NCI-H748 (cell line): ENCODE results near the gene MRPL10.
A peak's percentile ranks its signal among the peaks of the same experiment; 100 is the strongest.

ENCODE experiments used
- DNase-seq: peaks from one replicate; lab custom pipeline; 2025; ENCODE audit not compliant: unreplicated experiment; lab: John Stamatoyannopoulos, UW

The MRPL10 gene

DNA sequence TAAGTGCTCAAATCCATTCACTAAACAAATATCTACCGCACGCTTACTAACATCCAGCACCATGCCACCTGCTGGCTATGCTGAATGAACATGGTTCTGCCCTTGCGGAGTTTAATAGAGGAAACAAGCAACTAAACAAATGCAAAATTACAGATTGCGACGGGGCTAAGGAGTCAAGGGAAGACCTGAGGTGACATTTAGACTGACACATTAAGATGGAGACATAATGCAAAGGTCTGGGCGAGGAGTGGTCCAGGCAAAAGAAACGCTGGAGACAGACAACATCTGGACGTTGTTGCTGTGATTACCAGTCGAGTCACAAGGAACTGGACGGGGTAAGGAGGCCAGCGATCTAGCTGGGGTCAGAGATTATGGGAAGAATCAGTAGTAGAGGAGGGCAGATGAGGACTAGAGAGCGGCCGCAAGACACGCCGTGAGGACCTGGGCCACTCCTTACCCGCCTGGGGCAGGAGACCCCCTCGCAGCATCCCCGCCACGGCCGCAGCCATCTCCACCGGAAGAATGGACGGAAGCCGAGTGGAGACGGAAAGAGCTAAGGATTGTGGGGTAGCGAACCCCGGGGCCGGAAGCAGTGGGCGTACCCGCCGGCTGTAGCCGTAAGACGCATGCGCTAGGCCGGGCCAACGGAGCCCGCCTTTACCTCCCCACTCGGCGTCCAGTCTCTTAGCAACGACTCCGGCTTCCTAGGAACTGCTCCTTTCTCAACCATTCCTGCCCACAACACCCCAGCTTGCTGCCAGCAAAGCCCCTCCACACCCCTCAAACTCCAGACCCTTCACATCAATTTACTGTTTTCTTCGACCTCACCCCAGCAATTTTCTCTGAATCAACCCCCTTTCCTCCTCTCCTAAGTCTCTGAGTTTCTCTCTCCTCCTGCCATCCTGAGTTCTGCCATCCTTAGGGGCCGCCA is at the start of gene MRPL10, which contains the start of gene LRRC46:
TSS of gene MRPL10 (minus strand) at position 539 of the 931 bp plus-strand sequence. CDS start at position 509, 30 bp downstream.
TSS of gene LRRC46 (plus strand) at position 668 of the 931 bp plus-strand sequence. CDS start 320 bp downstream, outside the sequence.
- DNase-seq: peak; percentile 95

GRCh38 chr17:47879776-47880454 is 48.6 kb upstream of the MRPL10 start:
- no peak for DNase-seq

DNA sequence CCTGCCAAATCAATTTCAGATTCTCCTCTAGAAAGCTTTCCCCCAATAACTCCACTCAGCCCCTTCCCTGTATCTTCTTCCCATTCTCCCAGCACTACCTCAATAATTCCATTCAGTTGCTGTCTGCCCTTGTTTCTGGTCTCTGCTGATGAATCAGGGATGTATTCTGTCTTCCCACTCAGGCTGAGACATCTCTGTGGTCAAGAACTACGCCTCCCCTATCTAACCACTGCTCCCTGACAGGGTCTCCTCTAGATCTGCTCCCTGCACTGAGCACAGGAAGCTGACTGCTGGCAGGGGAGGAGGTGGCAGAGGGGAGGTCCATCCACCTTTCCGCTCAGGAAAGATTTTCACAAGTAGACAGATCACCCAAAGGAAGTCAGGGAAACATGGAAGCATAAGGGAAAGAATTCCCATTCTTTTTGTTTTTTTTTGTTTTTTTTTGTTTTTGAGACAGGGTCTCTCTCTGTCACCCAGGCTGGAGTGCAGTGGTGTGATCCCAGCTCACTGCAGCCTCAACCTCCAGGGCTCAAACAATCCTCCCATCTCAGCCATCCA is 47.8 kb upstream of the MRPL10 start:
- DNase-seq: no peak

DNA sequence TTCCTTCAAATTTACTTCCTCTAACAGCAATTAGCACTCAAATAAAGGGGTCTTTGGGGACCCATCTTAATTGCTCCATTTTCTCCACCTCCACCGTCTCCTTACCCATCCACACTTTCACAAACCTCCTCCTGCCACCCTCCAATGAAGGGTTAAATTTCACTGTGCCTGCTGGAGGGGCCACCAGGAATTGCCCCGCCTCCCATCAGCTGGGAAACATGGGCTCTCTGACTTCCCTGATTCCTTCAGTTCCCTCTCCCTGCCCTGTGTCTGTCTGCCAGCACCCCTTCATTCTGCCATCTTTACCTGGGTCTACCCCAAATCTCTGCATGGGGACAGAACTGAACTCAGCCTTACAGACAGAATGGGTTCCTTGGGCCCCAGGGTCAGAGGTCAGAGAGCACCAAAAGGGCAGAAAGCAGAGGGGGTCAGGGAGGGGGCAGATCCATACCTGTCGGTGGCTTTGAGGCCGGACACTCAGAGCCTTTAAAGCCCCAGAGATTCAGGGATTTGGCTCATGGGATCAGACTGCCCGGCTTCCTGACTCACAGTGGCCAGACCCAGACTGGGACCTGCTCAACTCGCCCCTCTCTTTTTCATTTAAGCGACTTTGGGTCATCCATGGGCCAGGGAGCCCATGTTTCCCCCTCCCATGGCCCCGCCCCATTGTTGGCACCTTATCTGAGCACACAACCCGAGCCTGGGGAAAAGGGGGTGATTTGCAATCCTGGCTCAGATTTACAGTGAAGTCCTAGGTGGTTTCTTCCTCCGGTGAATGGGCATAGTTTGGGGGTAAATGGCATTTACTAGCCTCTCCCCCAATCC is 47.1 kb upstream of the MRPL10 start:
- DNase-seq: no peak

DNA sequence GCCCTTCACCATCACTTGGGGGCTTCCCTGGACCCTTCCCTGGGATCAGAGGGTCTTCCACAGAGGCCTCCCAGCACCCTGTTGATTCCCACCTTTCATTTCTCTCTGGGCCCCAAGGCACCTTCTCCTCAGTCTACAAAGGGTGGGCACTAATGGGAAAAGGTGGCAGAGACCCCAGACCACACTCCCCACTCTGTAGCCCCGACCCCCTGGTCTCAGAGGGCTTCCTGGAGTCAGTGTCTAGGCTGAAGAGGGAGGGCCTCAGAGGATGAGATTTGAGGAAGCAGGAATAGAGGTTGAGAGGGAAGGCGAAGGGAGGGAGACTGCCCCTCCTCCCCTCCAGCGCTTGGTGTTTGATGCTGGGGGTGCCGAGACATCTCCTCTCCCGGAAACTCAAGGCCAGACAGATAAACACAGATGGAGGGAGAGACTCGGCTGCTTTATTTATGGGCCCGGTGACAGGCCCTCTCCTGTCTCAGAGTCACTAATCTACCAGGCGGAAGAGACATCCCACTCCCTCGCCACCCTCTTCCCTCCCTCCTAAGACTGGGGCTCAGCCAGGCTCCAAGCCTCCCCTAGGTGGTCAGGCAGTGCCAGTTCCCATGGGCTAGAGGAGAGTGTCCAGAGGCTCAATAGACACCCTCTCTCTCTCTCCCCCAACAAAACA is 46.2 kb upstream of the MRPL10 start:
- DNase-seq: no peak

DNA sequence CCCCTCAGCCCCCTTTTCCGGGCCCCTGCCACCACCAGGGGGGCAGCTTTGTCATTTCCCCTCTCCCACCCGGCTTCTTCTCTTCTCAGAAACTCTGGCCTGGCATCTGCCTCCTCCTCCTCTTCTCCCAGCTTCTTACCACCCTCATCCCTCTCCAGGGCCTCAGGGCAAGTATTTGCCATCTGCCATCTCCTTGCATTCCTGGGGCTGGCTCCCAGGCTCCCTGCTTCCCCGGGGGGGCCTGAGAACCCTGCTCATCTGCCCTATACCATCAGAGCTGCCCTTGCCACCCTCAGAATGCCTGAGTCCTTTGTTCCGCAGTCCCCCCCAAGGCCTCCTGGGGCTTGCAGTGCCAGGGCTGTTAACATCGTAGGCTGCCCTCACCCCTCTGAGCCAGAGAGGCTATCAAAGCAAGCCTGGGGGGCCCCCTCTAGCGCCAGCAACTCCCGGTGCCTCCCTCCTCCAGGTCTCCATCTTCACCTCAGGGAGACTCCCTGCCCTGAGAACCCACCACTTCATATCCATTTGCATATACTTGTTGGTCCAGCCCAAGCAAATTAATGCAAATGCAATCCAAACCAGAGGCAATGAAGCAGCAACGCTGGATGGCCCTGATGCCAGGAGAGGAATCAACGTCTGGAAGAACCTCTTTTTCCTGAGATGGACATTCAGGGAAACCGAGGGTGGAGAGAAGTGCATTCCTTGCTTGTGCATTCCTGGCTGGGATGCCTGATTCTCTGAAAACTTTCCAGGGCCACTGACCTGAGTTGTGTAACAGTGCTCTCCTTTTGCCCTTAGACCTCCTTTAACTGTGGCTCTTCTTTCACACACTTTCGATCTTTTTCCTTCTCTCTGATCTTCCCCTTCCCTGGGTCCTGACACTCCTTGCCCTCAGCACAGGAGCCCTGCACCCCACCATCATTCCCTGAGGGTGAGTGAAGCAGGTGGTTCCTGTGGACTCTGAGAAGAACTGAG is 44.0 kb upstream of the MRPL10 start:
- DNase-seq: no peak

- DNase-seq: no peak
Observed at GRCh38 chr17:47873200-47874090, 42.1 kb upstream of the MRPL10 start.

GRCh38 chr17:47872651-47873161 is 41.4 kb upstream of the MRPL10 start:
- no peak for DNase-seq

- peak; percentile 19 for DNase-seq
Observed at GRCh38 chr17:47872019-47872650, 40.8 kb upstream of the MRPL10 start.

- no peak for DNase-seq
Observed at GRCh38 chr17:47871048-47871447, 39.7 kb upstream of the MRPL10 start.

- DNase-seq: no peak
Observed at GRCh38 chr17:47870056-47870455, 38.7 kb upstream of the MRPL10 start.

DNA sequence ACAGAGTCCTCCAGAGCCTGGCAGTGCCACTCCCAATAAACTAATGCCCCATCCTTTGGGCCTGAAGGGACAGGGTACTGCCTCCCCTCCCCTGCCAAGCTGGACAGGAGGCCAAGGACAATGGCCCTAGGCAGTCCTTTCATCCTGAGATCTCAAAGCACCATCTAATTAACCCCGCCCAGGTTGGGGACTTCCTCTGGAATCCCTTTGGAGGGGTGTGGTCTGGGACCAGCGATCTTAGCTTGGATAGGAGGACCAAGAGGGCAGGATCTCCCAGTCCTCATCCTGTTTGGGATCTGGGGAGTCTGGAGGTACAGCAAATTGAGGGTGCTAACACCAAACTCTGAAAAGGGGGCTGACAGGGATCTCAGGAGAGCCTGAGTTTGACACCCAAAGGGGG is 37.8 kb upstream of the MRPL10 start:
- peak; percentile 18 for DNase-seq

DNA sequence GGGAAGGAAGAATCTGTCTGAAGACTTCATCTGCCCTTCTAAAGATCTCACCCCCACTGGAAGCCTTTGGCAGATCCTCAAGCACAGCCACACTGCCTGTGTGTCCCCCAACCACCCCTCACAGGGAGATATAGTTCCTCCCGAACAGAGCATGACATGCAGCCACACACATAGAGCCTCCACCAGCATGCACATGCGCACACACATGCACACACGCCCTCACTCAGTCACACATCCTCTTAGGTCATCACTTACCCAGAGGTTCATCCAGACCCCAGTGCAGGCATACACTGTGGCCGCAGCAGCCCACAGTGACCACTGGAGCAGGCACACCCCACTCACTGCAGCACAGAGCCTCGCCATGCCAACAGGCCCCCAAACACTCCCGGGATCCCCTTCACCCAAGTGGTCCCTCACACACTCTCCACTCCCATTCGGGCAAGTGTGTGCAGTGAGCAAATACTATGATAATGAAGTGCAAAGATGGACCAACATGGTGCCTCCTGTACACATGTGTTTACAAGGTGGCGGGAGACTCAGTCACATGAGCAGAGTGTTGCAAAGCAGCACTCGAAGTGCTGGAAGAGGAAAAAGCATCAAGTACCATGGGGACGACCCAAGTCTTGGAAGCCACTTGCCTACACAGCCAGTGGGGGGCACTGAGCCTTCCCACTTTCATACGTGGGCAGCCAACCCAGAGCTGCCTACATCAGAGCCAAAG is 36.6 kb upstream of the MRPL10 start:
- DNase-seq: no peak

- DNase-seq: no peak
Observed at GRCh38 chr17:47866941-47867340, 35.6 kb upstream of the MRPL10 start.

GRCh38 chr17:47864791-47865216 is 33.5 kb upstream of the MRPL10 start:
- DNase-seq: no peak

GRCh38 chr17:47862621-47863440 is 31.5 kb upstream of the MRPL10 start:
- DNase-seq: peak; percentile 20
